DOHH2 (cell line): ENCODE results near the gene CENPN.

Source experiments
- CTCF ChIP-seq: fragments of 200-600 bp; sonication (generic); IDR thresholded peaks from one replicate; pipeline ENCODE4 v1.5.1; 2014; ENCODE audit warnings: antibody characterized with exemption, mild to moderate bottlenecking, low read depth, low read length; ENCODE audit not compliant: poor library complexity, severe bottlenecking
- EZH2phosphoT487 ChIP-seq: fragments of 200-600 bp; sonication (generic); IDR thresholded peaks from 2 replicates; pipeline ENCODE4 v1.6.1; 2017; ENCODE audit warnings: borderline replicate concordance, mild to moderate bottlenecking, antibody characterized with exemption, low read length, moderate library complexity, mixed read lengths

DNA sequence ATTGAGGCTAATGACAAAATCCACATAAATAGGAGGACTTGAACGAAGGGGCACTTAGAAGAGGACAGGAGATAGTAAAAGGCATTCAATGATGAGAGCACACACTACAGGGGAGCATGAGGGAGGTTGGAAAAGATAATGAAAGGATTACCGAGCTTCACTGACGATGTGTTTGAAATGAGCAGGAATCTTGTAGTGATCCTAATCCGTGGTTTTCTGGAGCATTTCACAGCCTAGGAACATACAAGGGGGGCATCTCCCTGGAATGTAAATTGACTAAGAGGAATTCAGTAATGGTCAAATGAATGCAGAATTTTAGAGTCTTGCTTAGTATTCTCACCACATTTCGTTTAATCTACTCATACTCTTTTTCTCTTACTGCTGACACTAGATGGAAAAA lies 33.8 kb downstream of the CENPN start:
- TF ChIP-seq CTCF (no peak), EZH2phosphoT487 (no peak)
